OCI-LY3 (cell line): ENCODE results near the gene CCDC178.
"Not testable (repeated sequence)": the region's sequence is repeated elsewhere in the genome, so short reads cannot be mapped to it uniquely, and the experiment has no call there.

Experiments
- H2AFZ ChIP-seq: fragments of 200-600, 300-600 bp; shearing (Covaris generic); 2 replicates; pipeline ENCODE4 v1.6.0; 2014; ENCODE audit warnings: antibody characterized with exemption, low read depth, low read length
- H3K27ac ChIP-seq: fragments of 200-600, 300-600 bp; sonication (generic); 2 replicates; pipeline ENCODE4 v1.5.1; 2014; ENCODE audit warnings: mild to moderate bottlenecking, low read length, moderate library complexity, mixed read lengths
- H3K27me3 ChIP-seq: fragments of 200-600, 300-600 bp; sonication (generic); 2 replicates; pipeline ENCODE4 v1.6.1; 2014; ENCODE audit warnings: low read depth, low read length, mixed read lengths
- H3K36me3 ChIP-seq: fragments of 200-600, 300-600 bp; sonication (generic); replicated peaks from 2 replicates; pipeline ENCODE3; 2014; ENCODE audit warnings: low read depth, low read length, mixed read lengths
- H3K4me1 ChIP-seq: fragments of 300-600, 200-600 bp; sonication (generic); 2 replicates; pipeline ENCODE4 v1.6.1; 2014; ENCODE audit warnings: low read length, mixed read lengths
- H3K4me2 ChIP-seq: fragments of 200-600, 300-600 bp; sonication (generic); 2 replicates; pipeline ENCODE4 v1.6.1; 2014; ENCODE audit warnings: low read length, mixed read lengths
- H3K4me3 ChIP-seq: fragments of 300-600, 200-600 bp; sonication (generic); 2 replicates; pipeline ENCODE4 v1.5.1; 2014; ENCODE audit warnings: antibody characterized with exemption, mild to moderate bottlenecking, low read length, moderate library complexity
- H3K79me2 ChIP-seq: fragments of 300-600, 200-600 bp; shearing (Covaris generic); 2 replicates; pipeline ENCODE4 v1.6.1; 2014; ENCODE audit warnings: mild to moderate bottlenecking, low read length, mixed read lengths
- H3K9ac ChIP-seq: fragments of 300-600, 200-600 bp; shearing (Covaris generic); 2 replicates; pipeline ENCODE4 v1.6.0; 2014; ENCODE audit warnings: mild to moderate bottlenecking, low read length, moderate library complexity
- H3K9me3 ChIP-seq: fragments of 200-600, 300-600 bp; shearing (Covaris generic); 2 replicates; pipeline ENCODE4 v1.6.1; 2014; ENCODE audit warnings: low read length, mixed read lengths; ENCODE audit not compliant: insufficient read depth
- H4K20me1 ChIP-seq: fragments of 200-600, 300-600 bp; sonication (generic); 2 replicates; pipeline ENCODE4 v1.6.1; 2016; ENCODE audit warnings: low read length, mixed read lengths; ENCODE audit not compliant: insufficient read depth
- EZH2phosphoT487 ChIP-seq: fragments of 200-600 bp; shearing (Covaris generic); IDR thresholded peaks from 2 replicates; pipeline ENCODE4 v1.6.1; 2018; ENCODE audit warnings: antibody characterized with exemption, mixed run types, low read depth
- TF ChIP-seq, protein P1 (sequence below): fragments of 200-600, 300-600 bp; sonication (generic); IDR thresholded peaks from 2 replicates; pipeline ENCODE4 v1.5.1; 2014; ENCODE audit warnings: antibody characterized with exemption, low read length, low read depth

The CCDC178 gene

GRCh38 chr18:33355756-33356155 lies 84.8 kb downstream of the CCDC178 start:
- Histone ChIP-seq H3K36me3 (no peaks in the 10 kb centered on the region), H4K20me1 (no peaks in the 10 kb centered on the region), H3K9ac (no peak overlapping the region), H3K79me2 (no peaks in the 10 kb centered on the region), H3K27ac (no peak overlapping the region), H3K4me1 (peaks cover 9% of the 10 kb centered on the region), H2AFZ (no peak overlapping the region), H3K4me3 (no peak overlapping the region), H3K4me2 (no peak overlapping the region), H3K9me3 (0 out of 2 replicates have a peak, but pooled peaks cover 6% of the 10 kb centered on the region), H3K27me3 (no peaks in the 10 kb centered on the region)
- TF ChIP-seq, protein P1, sequence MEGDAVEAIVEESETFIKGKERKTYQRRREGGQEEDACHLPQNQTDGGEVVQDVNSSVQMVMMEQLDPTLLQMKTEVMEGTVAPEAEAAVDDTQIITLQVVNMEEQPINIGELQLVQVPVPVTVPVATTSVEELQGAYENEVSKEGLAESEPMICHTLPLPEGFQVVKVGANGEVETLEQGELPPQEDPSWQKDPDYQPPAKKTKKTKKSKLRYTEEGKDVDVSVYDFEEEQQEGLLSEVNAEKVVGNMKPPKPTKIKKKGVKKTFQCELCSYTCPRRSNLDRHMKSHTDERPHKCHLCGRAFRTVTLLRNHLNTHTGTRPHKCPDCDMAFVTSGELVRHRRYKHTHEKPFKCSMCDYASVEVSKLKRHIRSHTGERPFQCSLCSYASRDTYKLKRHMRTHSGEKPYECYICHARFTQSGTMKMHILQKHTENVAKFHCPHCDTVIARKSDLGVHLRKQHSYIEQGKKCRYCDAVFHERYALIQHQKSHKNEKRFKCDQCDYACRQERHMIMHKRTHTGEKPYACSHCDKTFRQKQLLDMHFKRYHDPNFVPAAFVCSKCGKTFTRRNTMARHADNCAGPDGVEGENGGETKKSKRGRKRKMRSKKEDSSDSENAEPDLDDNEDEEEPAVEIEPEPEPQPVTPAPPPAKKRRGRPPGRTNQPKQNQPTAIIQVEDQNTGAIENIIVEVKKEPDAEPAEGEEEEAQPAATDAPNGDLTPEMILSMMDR = no peak
- no peak for TF ChIP-seq EZH2phosphoT487

GRCh38 chr18:33355263-33355662 lies 85.3 kb downstream of the CCDC178 start:
- H3K27ac ChIP-seq = no peak overlapping the region
- peaks cover 9% of the 10 kb centered on the region for H3K4me1 ChIP-seq
- no peaks in the 10 kb centered on the region for H3K36me3 ChIP-seq

DNA sequence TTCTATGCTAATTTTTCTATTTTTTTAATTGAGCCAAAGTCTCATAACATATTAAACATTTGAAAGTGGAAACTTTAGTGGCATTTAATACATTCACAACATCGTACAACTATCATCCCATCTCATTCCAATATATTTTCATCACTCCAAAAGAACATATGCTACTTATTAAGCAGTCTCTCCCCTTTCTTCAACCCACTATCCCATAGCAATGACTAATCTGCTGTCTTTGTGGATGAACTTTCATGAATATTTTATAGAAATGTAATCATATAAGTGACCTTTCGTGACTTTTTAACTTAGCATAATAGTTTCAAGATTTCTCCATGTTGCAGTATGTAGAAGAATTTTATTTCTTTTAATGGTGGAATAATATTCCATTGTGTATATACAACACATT lies 90.3 kb downstream of the CCDC178 start:
- no peak overlapping the region for H3K4me2 ChIP-seq

More at GRCh38 chr18:33355263-33355662, 85.3 kb downstream of the CCDC178 start:
- H3K4me2 ChIP-seq = no peak overlapping the region
- H3K4me3 ChIP-seq = no peak overlapping the region
- no peak overlapping the region for H2AFZ ChIP-seq
- 0 out of 2 replicates have a peak, but pooled peaks cover 6% of the 10 kb centered on the region for H3K9me3 ChIP-seq
- H4K20me1 ChIP-seq = no peaks in the 10 kb centered on the region
- H3K27me3 ChIP-seq = no peaks in the 10 kb centered on the region
- TF ChIP-seq, protein P1 = no peak
- TF ChIP-seq EZH2phosphoT487 = no peak
- no peaks in the 10 kb centered on the region for H3K79me2 ChIP-seq
- no peak overlapping the region for H3K9ac ChIP-seq

DNA sequence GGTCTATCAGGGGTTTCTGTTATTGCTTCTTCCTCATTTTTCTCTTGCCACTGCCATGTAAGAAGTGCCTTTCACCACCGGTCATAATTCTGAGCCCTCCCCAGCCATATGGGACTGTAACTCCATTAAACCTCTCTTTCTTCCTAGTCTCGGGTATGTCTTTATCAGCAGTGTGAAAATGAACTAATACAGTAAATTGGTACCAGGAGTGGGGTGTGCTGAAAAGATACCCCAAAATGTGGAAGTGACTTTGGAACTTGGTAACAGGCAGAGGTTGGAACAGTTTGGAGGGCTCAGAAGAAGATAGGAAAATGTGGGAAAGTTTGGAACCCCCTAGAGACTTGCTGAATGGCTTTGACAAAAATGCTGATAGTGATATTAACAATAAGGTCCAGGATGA lies 100.8 kb downstream of the CCDC178 start:
- not testable (repeated sequence) for H3K4me1 ChIP-seq, H3K4me3 ChIP-seq, H3K9me3 ChIP-seq, H3K9ac ChIP-seq, H3K79me2 ChIP-seq, H2AFZ ChIP-seq, H3K36me3 ChIP-seq, H3K27me3 ChIP-seq, H3K27ac ChIP-seq, H3K4me2 ChIP-seq, H4K20me1 ChIP-seq

More for the DNA sequence above, 90.3 kb downstream of the CCDC178 start:
- Histone ChIP-seq H3K27ac (no peak overlapping the region), H3K9me3 (0 out of 2 replicates have a peak, but pooled peaks cover 6% of the 10 kb centered on the region), H3K79me2 (no peaks in the 10 kb centered on the region), H3K4me3 (no peak overlapping the region), H3K27me3 (no peaks in the 10 kb centered on the region), H2AFZ (no peak overlapping the region), H3K4me1 (peaks cover 9% of the 10 kb centered on the region), H3K36me3 (no peaks in the 10 kb centered on the region), H3K9ac (no peak overlapping the region), H4K20me1 (no peaks in the 10 kb centered on the region)
- TF ChIP-seq EZH2phosphoT487 = no peak
- TF ChIP-seq, protein P1 = no peak

DNA sequence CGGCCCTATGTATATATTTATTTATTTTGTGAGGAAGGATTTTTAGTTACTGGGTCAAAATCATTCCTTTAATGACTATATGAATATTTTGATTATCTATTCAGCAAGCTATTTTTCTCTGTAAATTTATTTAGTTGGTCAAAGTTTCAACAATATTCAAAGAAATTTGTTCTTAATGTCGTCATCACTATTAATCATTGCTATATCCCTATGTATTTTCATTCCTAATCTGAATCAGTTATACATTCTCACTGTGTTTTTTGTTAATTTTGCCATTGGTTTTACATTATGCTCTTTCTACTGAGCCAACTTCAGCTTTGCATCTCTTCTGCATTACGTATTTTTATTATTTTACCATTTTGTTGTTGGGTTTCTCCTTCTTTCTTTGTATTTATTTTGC lies 105.7 kb downstream of the CCDC178 start:
- Histone ChIP-seq H3K79me2 (no peaks in the 10 kb centered on the region), H2AFZ (no peak overlapping the region), H3K4me2 (no peak overlapping the region), H3K4me1 (no peaks in the 10 kb centered on the region), H3K27me3 (no peaks in the 10 kb centered on the region), H3K27ac (no peak overlapping the region), H3K9me3 (no peaks in the 10 kb centered on the region), H3K9ac (no peak overlapping the region), H3K36me3 (no peaks in the 10 kb centered on the region), H4K20me1 (no peaks in the 10 kb centered on the region), H3K4me3 (no peak overlapping the region)
- TF ChIP-seq EZH2phosphoT487 = no peak
- TF ChIP-seq, protein P1 = no peak
